Panc1 (cell line): Measurements from ENCODE around the gene RAP1GAP2. TPM values are rescaled to one million over a fixed set of nuclear protein-coding genes. Genes with fewer than 3 reads are reported as not detected.
A peak's percentile ranks its signal among the peaks of the same experiment; 100 is the strongest.
"Not testable (repeated sequence)": the region's sequence is repeated elsewhere in the genome, so short reads cannot be mapped to it uniquely, and the experiment has no call there.

Experiments used
- ATAC-seq: fragments of 200-7000 bp; cut with Tn5 transposase; 2 replicates; pipeline ENCODE4 v1.9.1; 2020; ENCODE audit warnings: mild to moderate bottlenecking, moderate library complexity
- BruUV-seq: library from RNA; stranded (reverse); fragments of 400-500 nt; replicated peaks from 2 replicates; lab custom pipeline; 2021; lab: Mats Ljungman, UMichigan
- CTCF ChIA-PET: fragments of 300-600 bp; sonication (Branson Sonifier 250); formaldehyde crosslinking; loops from one replicate; lab custom pipeline; 2022; ENCODE audit warnings: antibody characterized with exemption; lab: Charles Lee
- POLR2A ChIA-PET: fragments of 300-600 bp; sonication (Branson Sonifier 250); formaldehyde crosslinking; loops from one replicate; lab custom pipeline; 2022; ENCODE audit warnings: antibody characterized with exemption; lab: Charles Lee
- DNase-seq: peaks from one replicate; pipeline ENCODE4 v3.0.0-alpha.2; 2010; ENCODE audit warnings: low read depth, low spot score
- H3K27ac ChIP-seq: 2 replicates; pipeline ENCODE4 v1.5.1; 2011; ENCODE audit warnings: mild to moderate bottlenecking, low read length, inconsistent platforms
- H3K27me3 ChIP-seq: fragments of 200-500 bp; sonication (Bioruptor generic); 2 replicates; pipeline ENCODE4 v1.6.0; 2014; ENCODE audit warnings: low read length, inconsistent platforms; ENCODE audit not compliant: control insufficient read depth, insufficient read depth
- H3K36me3 ChIP-seq: fragments of 200-500 bp; sonication (Bioruptor generic); 2 replicates; pipeline ENCODE4 v1.5.1; 2014; ENCODE audit warnings: inconsistent platforms, mild to moderate bottlenecking, low read length, moderate library complexity; ENCODE audit not compliant: control insufficient read depth, insufficient read depth
- H3K4me1 ChIP-seq: 2 replicates; pipeline ENCODE4 v1.5.1; 2011; ENCODE audit warnings: inconsistent platforms, mild to moderate bottlenecking, low read length, moderate library complexity; ENCODE audit not compliant: control insufficient read depth, insufficient read depth
- H3K4me3 ChIP-seq, 2 experiments: 2 replicates each; pipeline ENCODE4 v1.5.1; 2011 to 2012; ENCODE audit warnings: low read depth in 2 of 2, low read length in 2 of 2, mild to moderate bottlenecking in 2 of 2, inconsistent platforms in 1 of 2, moderate library complexity in 1 of 2
- H3K9me3 ChIP-seq: fragments of 200-500 bp; sonication (Bioruptor generic); 2 replicates; pipeline ENCODE4 v1.5.1; 2014; ENCODE audit warnings: low read depth, mild to moderate bottlenecking, inconsistent platforms, low read length, moderate library complexity; ENCODE audit not compliant: control insufficient read depth, insufficient read depth
- POLR2AphosphoS5 ChIP-seq: IDR thresholded peaks from 2 replicates; pipeline ENCODE4 v1.6.1; 2012; ENCODE audit warnings: mild to moderate bottlenecking, low read depth, low read length, moderate library complexity
- SIN3A ChIP-seq: IDR thresholded peaks from 2 replicates; pipeline ENCODE4 v1.6.1; 2012; ENCODE audit warnings: low read depth, mild to moderate bottlenecking, low read length, moderate library complexity, borderline replicate concordance; ENCODE audit not compliant: insufficient read depth
- TCF7L2 ChIP-seq: IDR thresholded peaks from 2 replicates; pipeline ENCODE4 v1.6.1; 2011; ENCODE audit warnings: mild to moderate bottlenecking, low read depth, low read length, inconsistent platforms
- in situ Hi-C: cut with HindIII; loops from 2 replicates; pipeline ENCODE4 v1.10.0; 2016; ENCODE audit warnings: low sequenced_read_pairs, low pct_unique_long_range_greater_than_20kb
- intact Hi-C: fragments of 100-400 bp; cut with micrococcal nuclease; formaldehyde crosslinking; loops from one replicate; pipeline ENCODE4 v1.10.0; 2022; ENCODE audit not compliant: unreplicated experiment
- total RNA-seq: library from RNA; stranded (reverse); gene quantifications from one replicate; pipeline ENCODE4 v1.2.1, GENCODE V29; 2021; ENCODE audit not compliant: unreplicated experiment
- TF ChIP-seq, protein P1 (sequence below), 2 experiments: IDR thresholded peaks; 2 replicates each; pipeline ENCODE4 v1.6.1; 2011 to 2012; ENCODE audit warnings: low read depth in 2 of 2, control low read depth in 1 of 2, low read length in 1 of 2, mild to moderate bottlenecking in 1 of 2, moderate library complexity in 1 of 2; ENCODE audit not compliant: insufficient read depth in 1 of 2
- TF ChIP-seq, protein P2 (sequence below): fragments of 450-650 bp; IDR thresholded peaks from 2 replicates; pipeline ENCODE4 v1.5.1; 2017; ENCODE audit warnings: mild to moderate bottlenecking

RAP1GAP2 gene
- total RNA-seq, 1 experiment from 2014 or later: 10.0 TPM

DNA sequence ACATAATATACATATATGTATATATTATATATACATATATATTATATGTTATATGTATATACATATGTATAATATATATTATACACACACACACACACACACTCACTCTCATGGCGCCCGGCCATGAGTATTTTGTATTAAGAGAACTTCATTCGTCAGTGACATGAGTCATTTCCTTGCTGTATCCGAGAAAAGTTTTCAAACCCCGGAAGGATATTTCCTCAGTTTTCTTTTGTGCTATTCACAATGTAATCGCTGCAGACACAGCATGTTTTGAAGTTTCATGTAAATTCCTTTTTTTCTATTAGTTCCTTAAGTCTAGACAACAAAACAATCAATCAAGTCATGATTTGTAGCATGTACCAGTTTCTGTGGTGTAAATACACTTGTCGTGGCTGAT is 233.9 kb downstream of the RAP1GAP2 start:
- TF ChIP-seq, protein P1, sequence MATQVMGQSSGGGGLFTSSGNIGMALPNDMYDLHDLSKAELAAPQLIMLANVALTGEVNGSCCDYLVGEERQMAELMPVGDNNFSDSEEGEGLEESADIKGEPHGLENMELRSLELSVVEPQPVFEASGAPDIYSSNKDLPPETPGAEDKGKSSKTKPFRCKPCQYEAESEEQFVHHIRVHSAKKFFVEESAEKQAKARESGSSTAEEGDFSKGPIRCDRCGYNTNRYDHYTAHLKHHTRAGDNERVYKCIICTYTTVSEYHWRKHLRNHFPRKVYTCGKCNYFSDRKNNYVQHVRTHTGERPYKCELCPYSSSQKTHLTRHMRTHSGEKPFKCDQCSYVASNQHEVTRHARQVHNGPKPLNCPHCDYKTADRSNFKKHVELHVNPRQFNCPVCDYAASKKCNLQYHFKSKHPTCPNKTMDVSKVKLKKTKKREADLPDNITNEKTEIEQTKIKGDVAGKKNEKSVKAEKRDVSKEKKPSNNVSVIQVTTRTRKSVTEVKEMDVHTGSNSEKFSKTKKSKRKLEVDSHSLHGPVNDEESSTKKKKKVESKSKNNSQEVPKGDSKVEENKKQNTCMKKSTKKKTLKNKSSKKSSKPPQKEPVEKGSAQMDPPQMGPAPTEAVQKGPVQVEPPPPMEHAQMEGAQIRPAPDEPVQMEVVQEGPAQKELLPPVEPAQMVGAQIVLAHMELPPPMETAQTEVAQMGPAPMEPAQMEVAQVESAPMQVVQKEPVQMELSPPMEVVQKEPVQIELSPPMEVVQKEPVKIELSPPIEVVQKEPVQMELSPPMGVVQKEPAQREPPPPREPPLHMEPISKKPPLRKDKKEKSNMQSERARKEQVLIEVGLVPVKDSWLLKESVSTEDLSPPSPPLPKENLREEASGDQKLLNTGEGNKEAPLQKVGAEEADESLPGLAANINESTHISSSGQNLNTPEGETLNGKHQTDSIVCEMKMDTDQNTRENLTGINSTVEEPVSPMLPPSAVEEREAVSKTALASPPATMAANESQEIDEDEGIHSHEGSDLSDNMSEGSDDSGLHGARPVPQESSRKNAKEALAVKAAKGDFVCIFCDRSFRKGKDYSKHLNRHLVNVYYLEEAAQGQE (IDR thresholded peaks at IDR 0.05; ENCODE audit: insufficient read depth in 1 of 2, low read depth in 2 of 2, low read length in 1 of 2): no peak
- TF ChIP-seq, protein P2, sequence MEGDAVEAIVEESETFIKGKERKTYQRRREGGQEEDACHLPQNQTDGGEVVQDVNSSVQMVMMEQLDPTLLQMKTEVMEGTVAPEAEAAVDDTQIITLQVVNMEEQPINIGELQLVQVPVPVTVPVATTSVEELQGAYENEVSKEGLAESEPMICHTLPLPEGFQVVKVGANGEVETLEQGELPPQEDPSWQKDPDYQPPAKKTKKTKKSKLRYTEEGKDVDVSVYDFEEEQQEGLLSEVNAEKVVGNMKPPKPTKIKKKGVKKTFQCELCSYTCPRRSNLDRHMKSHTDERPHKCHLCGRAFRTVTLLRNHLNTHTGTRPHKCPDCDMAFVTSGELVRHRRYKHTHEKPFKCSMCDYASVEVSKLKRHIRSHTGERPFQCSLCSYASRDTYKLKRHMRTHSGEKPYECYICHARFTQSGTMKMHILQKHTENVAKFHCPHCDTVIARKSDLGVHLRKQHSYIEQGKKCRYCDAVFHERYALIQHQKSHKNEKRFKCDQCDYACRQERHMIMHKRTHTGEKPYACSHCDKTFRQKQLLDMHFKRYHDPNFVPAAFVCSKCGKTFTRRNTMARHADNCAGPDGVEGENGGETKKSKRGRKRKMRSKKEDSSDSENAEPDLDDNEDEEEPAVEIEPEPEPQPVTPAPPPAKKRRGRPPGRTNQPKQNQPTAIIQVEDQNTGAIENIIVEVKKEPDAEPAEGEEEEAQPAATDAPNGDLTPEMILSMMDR: no peak
- no peak for TF ChIP-seq SIN3A
- TF ChIP-seq POLR2AphosphoS5: no peak
- no peak for TF ChIP-seq TCF7L2
- Histone ChIP-seq H3K27ac (no peak overlapping the region), H3K4me3 (no peak overlapping the region), H3K9me3 (no peaks in the 10 kb centered on the region), H3K27me3 (no peaks in the 10 kb centered on the region), H3K36me3 (no peaks in the 10 kb centered on the region), H3K4me1 (no peaks in the 10 kb centered on the region)
- POLR2A ChIA-PET: no interaction called here
- no TSS peak for BruUV-seq
- CTCF ChIA-PET: no interaction called here
- ATAC-seq (no peak), DNase-seq (peak; percentile 35)
- intact Hi-C loops: no loop called here
- in situ Hi-C loops: no loop called here

DNA sequence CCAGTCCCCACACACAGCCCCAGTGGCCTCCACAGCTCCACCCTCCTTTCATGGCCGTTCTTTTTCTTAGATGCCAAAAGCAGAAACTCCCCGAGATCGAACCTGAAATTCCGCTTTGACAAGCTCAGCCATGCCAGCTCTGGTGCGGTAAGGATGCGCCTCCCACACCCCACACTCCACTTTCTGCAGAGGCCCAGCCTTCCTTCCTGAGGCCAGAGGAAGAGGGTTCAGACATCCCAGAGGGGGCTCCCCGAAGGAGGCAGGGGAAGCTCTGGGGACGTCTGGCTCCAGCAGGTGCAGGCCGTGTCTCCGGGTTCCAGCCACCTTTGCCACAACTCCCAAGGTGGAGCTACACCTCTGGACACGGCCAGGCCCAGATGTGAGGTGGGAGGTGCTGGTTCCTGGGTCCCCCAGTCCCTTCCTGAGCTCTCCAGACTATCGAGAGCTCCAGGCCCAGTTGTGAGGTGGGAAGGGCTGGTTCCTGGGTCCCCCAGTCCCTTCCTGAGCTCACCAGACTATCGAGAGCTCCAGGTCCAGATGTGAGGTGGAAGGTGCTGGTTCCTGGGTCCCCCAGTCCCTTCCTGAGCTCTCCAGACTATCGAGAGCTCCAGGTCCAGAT is 234.7 kb downstream of the RAP1GAP2 start:
- in situ Hi-C loops, H3K4me1 ChIP-seq, H3K27ac ChIP-seq, intact Hi-C loops, ATAC-seq, DNase-seq, BruUV-seq, H3K9me3 ChIP-seq, H3K4me3 ChIP-seq, H3K27me3 ChIP-seq, H3K36me3 ChIP-seq: not testable (repeated sequence)
- POLR2A ChIA-PET: interaction anchor here (0.7 kb wide), 1 partner anchor 1185 kb away, joined by 14 read pairs; no protein-coding TSS in a partner anchor
- CTCF ChIA-PET: interaction anchor here (0.6 kb wide), 1 partner anchor 193 kb away, joined by 8 read pairs; no protein-coding TSS in a partner anchor
